GM12891 (cell line): ENCODE measurements around the gene GAA.

Experiments used
- PAX5 ChIP-seq: IDR thresholded peaks from 2 replicates; pipeline ENCODE4 v1.6.1; 2011; ENCODE audit warnings: low read length, moderate library complexity, mild to moderate bottlenecking; ENCODE audit not compliant: insufficient read depth, severe bottlenecking
- POLR2A ChIP-seq: IDR thresholded peaks from 2 replicates; pipeline ENCODE4 v1.6.1; 2011; ENCODE audit warnings: low read depth, low read length, control low read depth
- POLR2AphosphoS5 ChIP-seq: IDR thresholded peaks from 2 replicates; pipeline ENCODE4 v1.6.1; 2011; ENCODE audit warnings: low read depth, low read length, control low read depth
- POU2F2 ChIP-seq: IDR thresholded peaks from 2 replicates; pipeline ENCODE4 v1.6.1; 2011; ENCODE audit warnings: low read depth, mild to moderate bottlenecking, control low read depth, low read length, moderate library complexity
- TAF1 ChIP-seq: IDR thresholded peaks from 2 replicates; pipeline ENCODE4 v1.6.1; 2011; ENCODE audit warnings: low read depth, low read length, control low read depth

GRCh38 chr17:80105762-80106161 lies 4.4 kb downstream of the GAA start:
- TF ChIP-seq POLR2AphosphoS5 (no peak), TAF1 (no peak), POLR2A (no peak), POU2F2 (no peak), PAX5 (no peak)
